Stimulated activated CD4-positive, alpha-beta T cell treated with anti-CD3 and anti-CD28 coated beads, Interleukin-4, amount 100 ng/mL, for 24 hours (primary cell): Measurements from ENCODE around the gene EPHB4.

ENCODE experiments used
- DNase-seq: peaks from one replicate; pipeline ENCODE4 v3.0.0-alpha.2; 2020

EPHB4 gene

DNA sequence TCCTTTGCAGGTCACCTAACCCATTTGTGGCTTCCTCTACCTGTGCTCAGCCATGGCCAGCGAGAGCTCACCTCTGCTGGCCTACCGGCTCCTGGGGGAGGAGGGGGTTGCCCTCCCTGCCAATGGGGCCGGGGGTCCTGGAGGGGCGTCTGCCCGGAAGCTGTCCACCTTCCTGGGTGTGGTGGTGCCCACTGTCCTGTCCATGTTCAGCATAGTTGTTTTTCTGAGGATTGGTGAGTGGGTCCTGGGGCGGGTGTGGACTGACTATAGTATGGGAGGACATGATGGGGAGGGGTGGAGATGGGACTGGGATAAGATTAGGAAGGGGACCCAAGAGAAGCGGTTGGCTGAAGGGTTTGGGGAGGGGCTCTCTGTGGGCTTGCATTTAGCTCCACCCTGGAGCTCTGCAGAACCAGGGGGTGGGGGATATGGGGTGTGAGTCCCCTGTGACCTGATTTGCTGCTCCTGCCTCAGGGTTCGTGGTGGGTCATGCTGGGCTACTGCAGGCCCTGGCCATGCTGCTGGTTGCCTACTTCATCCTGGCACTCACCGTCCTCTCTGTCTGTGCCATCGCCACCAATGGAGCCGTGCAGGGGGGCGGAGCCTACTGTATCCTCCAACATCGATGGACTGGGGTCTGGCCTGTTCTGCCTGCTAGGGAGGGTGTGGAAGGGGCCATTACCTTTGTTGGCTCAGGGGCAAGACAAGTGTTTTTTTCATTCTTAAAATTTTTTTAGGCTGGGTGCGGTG lies 27.0 kb upstream of the EPHB4 start:
- no peak for DNase-seq

DNA sequence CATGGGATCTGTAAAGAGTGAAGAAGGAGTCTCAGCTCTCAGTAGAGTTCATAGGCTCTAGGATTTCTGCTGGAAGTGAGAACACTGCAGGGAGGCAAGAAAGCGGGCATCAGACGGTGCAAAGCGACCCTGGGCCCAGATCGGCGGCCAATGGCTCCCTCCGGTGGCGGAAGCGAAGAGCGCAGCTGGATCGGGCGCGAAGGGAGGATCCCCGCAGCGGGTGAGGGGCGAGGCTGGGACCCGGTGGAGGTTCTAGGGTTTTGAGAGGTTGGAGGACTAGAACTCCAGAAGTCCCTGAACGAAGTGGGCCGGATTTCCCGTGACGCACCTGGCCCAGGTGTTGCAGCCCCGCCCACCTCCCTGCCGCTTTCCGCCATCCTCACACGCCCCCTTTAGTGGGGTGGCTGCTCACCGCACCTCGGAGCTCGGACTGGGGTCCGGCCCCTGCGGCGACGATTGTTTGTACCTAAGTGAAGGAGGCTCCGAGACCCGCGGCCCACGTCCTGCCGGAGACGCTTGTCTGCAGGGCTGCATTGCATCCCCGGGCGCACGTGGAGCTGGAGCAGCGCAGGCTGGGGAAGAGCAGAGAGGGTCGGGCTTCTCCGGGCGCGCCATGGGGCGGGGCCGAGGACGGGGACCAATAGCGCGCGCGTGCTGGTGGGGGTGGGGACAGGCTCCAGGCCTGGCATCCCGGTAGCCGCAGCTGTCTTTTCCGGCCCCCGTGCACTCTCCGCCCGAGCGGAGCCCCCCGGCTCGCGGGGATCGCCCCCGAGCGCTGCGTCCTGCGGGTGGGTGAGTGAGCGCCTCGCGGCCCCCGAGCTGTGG lies 24.9 kb upstream of the EPHB4 start, which contains the start of gene SLC12A9:
TSS of gene SLC12A9 (plus strand) at position 666 of the 825 bp plus-strand sequence. CDS start 1,485 bp downstream, outside the sequence.
- DNase-seq = peak; percentile 88

DNA sequence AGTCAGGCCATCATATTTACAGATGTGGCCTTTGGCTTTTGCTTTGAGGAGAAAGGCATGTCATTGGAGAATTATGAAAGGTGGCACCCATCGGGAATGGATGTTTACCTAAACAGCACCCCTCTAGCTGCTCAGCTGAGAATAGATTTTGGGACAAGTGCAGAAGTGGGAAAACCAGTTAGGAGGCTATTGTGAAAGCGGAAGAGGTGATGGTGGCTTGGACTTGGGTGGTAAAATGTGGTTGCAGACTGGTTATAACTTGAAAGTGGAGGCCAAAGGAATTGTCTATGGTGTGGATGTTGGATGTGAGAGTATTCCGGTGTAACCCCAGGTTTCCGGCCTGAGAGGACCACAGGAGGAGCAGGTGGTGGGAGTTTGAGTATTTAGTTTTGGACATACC lies 20.0 kb upstream of the EPHB4 start:
- no peak for DNase-seq

DNA sequence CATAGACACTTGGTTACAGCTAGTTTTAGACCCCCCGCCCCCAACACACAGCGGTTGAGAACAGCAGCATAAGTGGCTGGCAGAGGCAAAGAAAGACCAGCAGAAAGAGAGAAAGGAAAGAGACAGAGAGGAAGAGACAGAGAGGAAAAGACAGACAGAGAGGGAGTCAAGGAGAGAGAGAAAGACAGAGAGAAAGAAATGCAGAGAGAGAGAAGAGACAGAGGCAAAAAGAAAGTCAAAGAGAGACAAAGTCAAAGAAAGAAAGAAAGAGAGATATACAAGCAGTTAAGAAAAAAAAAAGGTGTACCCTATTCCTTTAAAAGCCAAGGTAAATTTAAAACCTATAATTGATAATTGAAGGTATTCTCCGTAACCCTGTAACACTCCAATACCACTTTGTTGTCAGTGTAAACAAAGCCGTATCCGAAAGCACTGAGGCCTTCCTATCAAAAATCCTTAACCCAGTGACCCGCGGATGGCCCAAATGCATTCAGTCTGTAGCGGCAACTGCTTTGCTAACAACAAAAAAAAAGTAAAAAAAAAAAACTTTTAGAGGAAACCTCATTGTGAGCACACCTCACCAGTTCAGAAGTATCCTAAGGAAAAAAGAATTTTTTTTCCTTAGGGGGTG lies 13.3 kb upstream of the EPHB4 start:
- no peak for DNase-seq

DNA sequence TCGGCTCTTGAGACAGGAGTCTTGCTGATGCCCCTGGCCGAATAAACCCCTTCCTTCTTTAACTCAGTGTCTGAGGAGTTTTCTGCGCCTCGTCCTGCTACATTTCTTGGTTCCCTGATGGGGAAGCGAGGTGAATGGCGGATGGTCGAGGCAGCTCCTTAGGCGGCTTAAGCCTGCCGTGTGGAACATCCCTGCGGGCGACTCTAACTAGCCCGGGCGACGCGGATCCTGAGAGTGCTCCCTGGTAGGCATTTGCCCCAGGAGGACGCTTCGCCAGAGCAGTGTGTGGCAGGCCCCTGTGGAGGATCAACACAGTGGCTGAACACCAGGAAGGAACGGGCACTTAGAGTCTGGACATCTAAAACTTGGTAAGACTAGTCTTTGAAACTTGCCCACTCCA lies 12.0 kb upstream of the EPHB4 start:
- DNase-seq = no peak

DNA sequence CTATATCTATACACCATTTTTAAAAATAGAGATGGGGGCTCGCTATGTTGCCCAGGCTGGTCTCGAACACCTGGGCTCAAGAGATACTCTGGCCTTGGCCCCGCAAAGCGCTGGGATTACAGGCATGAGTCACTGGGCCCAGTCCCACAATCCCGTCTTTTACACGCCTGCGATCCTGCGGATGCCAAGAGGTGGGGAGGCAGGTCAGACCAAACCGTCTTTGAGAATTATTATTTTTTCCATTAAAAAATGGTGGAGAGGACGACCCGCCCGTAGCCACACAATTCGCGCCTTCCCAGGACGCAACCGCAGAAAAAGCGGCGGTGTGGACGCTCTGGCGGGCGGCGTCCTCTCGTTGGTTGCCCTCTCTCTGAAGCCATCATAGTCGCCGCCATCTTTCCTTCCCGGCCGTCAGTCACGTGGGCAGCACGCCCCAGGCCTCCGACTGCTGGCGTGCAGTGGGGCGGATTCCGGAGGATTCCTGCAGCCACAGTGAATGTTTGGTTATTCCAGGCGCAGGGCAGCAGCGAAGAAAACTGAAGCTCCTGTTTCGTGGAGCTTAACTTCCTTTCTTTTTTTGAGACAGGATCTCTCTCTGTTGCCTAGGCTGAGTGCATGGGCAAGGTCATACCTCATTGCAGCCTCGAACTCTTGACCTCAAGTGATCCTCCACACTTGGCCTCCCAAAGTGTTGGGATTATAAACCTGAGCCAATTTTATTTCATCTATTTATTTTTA lies 9.9 kb upstream of the EPHB4 start:
- peak; percentile 86 for DNase-seq

DNA sequence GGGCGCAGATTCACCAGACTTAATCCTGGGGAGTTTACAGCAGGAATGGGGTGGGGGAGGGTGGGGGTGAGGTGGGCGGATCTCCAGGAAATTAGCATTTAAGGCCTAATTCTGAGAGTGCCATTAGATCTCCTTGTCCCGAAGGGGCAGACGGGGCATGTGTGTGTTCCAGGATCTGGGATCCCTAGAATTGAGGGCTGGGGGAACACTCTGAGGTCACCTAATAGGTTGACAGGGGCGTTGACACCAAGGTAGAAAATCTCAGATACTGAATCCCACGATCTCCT lies 9.4 kb upstream of the EPHB4 start:
- DNase-seq = no peak

DNA sequence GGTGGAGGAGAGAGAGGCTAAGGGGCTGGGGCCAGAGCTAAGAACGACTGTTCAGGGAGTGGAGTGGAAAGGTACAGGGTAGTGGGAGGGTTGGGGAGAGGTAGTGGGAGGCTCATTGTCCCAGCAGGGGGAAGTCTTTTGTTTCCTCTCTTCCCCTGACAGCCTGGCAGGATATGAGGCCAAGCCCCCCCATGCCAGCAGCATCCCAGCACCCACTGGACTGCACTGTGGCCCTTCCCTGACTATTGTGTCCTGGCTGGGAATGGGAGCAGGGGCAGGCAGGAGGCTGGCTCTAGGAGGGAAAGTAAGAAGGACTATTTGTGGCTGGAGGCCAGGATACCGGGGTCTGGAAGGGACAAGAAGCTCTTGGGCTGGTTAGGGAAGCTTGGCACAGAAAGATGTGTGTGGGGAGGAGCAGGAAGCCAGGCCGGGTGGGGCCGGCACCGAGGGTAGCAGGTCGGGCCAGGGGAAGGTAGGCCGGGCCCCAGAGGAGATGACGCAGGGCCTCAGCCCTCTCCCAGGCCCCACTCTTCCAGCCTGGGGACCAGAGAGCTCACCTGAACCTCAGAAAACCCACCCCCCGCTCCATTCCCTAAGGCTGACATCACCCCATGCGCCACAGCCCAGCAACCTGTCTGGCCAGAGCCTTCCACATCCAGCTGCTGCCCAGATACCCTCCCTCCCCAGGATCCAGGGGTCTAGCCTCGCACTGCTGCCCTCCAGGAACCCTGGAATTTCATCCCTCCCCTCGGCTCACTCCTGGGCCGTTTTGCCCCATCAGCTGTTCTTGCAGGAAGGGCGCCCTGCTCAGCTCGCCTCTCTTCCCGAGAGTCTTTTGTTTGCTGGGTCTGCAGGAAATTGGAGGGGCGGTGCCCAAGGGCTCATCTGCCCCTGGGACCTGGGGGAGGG lies 8.8 kb upstream of the EPHB4 start:
- no peak for DNase-seq

DNA sequence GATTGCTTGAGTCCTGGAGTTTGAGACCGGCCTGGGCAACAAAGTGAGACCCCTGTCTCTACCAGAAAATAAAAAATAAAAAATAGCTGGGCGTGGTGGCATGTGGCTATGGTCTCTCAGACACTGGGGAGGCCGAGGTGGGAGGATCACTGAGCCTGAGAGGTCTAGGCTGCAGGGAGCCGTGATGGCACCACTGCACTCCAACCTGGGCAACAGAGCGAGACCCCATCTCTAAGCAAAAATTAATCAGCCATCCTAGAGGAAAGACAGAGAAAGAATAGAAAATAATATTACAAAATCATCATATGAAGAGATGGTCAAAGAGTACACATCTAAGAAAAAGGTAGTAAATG lies 4.9 kb upstream of the EPHB4 start:
- DNase-seq = no peak

DNA sequence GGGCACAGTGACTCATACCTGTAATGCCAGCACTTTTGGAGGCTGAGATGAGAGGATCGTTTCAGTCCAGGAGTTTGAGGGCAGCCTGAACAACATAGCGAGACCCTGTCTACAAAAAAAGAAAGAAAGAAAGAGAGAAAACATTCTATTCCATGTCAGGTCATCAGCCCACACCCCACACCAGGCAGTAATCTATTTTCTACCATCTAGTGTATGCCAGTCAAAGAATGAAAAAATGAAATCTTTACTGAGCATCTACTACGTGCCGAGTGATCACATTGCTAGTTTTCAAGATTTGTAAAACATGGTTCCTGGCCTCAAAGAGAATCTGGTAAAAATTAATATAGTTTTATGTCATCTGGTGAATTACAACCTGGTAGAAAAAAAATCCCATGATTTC lies 3.1 kb upstream of the EPHB4 start:
- DNase-seq = no peak

DNA sequence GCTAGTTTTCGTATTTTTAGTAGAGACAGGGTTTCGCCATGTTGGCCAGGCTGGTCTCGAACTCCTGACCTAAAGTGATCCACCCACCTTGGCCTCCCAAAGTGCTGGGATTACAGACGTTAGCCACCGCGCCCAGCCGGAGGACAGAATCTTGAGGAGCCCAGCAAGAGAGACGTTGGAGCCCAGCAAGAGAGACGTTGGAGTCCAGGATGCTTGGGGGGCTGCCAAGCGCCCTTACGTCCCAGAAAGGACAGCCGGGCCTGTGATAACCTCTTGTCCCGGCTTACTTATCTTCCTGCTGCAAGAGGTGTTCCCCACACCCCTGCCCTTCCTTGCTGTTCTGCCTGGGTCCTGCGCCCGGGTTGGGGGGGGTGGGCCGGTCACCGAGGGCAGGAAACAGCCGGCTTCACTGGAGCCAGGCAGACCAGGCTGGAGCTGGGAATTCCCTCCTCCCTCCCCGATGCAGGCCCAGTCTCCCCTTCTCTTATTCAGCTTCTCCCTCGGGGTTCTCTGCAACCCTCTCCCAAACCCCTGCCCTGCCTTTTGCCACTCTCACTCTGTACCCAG lies 1.9 kb upstream of the EPHB4 start:
- DNase-seq = no peak

DNA sequence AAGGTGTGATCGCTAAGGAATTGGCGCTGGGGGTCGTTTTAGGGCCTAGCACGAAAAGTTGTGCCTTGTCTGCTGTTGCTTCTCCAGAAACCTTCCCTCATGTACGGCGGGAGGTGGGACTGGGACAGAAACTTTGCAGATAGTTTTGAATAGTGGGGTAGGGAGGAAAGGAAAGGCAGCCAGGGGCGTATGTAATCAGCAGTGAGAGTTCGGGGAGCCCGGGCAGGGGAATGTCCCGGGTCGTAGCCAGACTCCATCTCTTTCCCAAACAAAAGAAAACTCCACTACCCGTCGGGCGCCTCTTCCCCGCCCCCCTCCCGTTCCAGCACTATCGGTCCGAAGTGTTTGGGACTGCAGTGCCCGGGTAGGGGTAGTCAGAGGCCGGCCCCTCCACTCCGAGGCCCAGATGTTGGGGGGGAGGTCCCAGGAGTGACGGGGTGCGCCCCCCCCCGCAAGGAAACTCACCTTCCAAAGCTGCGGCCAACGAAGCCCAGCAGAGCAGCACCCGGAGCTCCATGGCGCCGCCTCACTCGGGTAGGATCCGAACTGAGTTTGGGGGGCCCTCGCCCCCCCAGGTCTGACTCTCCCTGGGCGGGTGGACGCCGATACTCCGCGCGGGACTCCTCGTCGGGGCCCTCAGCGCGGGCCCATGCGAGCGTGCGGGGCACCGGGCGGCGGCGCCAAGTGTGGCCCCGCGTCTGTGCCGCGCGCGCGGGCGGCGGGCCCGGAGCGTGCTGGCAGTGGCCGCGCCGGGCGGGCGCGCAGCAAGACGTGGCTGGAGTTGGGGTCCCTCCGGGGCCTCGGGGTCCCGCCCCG lies 601 bp downstream of the EPHB4 start:
- no peak for DNase-seq

DNA sequence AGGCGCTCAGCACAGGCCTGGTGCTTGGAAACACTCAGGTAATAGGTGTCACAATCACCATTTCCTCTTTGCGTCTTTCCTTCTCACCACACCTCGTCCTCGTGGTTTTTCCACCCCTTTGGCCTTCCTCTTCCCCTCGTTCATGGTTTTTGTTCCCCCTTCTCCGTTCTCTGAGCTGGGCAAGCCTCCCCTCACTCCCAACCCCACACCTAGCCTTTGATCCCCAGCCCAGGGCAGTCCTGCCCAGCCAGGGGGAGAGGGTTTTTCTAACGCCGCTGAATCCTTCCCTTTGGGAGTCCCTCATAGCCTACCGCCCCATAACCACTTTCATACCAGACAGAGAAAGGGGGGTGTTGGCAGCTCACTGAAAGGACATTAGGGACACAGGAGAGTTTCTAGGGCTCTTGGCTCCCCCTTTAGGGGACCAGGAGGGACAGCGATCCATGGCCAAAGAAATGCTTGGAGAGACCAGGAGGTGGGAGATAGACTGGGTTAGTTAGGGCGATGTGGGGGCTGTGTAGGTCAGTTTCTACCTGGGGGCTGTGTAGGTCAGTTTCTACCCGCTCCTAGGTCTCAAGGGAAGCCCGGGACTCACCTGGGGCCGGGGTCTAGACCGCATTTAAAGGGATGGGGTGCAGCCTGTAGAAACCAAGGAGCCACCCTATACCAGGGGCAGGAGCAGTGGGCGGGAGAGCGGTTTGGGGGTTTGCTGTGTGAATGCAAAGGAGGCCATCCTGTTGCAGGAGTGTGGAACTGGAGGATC lies 1.4 kb downstream of the EPHB4 start:
- DNase-seq = no peak

DNA sequence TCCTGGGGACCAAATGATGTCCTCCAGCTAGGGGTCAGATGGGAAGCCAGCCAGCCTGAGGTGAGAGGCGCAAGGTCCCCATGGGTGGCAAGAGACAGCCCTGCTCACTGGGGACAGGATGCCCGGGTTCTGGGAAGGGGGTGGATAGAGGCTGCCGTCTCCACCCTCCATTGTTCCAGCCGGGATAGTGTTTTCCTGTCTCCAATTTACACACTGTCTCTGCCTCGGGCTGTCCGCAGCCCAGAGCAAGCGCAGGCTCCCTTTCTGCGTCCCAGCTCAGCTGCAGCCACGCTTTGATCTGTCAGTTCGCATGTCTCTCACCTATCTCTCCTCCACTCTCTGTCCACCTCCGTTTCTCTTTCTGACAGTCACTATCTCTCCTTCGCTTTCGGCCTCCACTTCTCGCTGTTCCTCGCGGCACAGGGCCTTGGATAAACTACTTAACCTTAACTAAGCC lies 2.1 kb downstream of the EPHB4 start:
- DNase-seq = no peak

DNA sequence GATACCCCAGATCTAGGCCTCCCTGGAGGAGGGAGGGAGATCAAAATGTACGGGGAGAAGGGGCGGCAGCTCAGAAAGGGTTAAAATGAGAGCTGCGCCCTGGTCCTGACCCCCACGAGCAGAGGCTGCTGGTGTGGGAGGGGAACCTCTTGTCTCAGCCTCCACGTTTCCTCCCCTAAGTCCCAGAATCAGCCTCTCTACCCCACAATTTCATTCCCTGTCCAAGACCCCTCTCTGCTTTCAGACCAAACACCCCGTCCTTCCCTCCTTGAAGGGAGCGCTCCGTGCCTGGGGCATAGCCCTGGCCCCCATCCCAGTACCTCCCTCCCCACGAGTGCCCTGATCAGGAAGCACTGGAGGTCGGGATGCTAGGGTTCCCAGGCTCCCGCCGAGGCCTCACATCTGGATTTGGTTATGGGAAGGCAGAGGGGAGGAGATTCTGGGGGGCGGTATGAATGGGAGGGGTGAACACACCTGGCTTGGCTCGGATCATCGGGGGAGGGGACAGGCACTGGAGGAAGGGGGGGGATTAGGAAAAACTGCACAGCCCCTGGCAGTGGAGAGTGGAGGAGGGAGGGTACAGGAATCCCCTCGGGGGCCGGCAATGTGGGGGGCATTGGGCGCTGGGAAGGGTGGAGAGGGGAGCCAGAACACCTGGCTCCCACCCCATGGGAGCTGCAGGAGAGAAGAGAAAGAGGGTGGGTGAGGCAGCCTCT lies 2.7 kb downstream of the EPHB4 start:
- DNase-seq = no peak

DNA sequence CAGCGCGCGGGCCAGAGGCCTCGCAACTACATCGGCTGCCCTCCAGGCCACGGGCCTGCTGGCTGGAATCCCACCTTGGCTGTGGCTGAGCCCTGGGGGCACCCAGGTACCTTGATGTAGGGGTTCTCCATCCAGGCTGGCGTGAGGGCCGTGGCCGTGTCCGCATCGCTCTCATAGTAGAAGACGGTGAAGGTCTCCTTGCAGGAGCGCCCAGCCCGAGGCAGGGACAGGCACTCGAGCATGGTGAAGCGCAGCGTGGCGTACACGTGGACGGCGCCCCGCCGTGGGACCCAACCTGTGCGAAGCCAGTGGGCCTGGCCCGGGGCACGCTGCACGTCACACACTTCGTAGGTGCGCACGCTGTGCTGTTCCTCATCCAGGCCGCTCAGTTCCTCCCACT lies 3.8 kb downstream of the EPHB4 start:
- no peak for DNase-seq

DNA sequence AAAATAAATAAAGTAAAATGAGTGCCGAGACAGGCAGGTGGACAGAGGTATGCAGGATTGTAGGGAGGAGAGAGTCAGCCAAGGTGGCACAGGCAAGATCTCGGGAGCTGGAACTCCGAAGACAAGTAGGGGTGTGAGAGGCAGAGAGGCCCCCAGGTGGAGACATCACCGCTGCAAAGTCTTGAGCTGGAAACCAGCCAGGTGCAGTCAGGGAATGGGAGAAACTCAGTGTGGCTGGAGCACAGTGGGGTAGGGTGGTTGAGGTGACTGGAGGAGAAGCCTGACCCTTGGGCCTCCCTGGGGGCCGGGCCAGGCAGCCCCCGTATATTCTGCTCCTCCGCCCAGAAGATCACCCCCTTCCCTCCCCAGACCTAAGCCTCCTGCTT lies 4.2 kb downstream of the EPHB4 start:
- no peak for DNase-seq

DNA sequence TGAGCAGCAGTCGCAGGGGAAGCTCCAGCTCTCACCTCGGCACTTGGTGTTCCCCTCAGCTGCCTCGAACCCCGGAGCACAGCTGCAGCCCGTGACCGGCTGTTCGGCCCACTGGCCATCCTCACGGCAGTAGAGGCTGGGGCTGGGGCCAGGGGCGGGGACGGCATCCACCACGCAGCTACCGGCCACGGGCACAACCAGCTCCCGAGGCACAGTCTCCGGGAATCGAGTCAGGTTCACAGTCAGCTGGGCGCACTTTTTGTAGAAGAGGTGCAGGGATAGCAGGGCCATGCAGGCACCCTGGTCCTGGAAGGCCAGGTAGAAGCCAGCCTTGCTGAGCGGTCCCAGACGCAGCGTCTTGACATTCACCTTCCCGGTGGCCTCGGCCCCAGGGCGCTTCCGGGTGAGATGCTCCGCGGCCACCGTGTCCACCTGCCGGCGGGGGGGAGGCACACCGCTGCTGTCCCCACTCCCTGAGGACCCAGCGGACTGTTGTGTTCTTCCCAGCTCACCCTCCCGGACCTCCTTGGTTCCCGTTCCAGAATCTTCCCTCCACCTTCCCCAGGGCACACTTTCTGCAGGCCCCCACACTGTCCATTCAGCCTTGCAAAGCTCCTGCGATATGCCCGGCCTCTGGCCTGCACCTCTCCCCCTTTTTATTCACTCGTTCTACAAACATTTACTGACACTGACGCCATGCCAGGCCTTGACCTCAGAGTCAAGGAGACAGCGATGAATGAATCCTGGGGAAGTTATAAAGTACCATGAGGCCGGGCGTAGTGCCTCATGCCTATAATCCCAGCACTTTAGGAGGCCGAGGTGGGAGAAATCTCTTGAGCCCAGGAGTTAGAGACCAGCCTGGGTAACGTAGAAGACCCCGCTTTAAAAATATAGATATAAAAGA lies 4.8 kb downstream of the EPHB4 start:
- DNase-seq = no peak
